Kidney (tissue), 14 donors: Measurements from ENCODE around the gene LZTS3. TPM values are rescaled to one million over a fixed set of nuclear protein-coding genes. Genes with fewer than 3 reads are reported as not detected.
"Not testable (repeated sequence)": the region's sequence is repeated elsewhere in the genome, so short reads cannot be mapped to it uniquely, and the experiment has no call there.

ENCODE experiments used
- DNase-seq, 5 donors: peaks; one replicate each; pipeline ENCODE4 v3.0.0-alpha.2; 2013 to 2020
- FAIRE-seq: peaks from 2 replicates; lab custom pipeline; 2012; peaks lifted over from hg19 to GRCh38; lab: Jason Lieb, UNC
- H3K27ac ChIP-seq, 2 donors: one replicate each; pipeline ENCODE4 v1.7.0; 2013; ENCODE audit warnings: low read depth in 2 of 2, low read length in 2 of 2, inconsistent platforms in 1 of 2
- H3K27me3 ChIP-seq: one replicate; pipeline ENCODE4 v1.7.1; 2013; ENCODE audit warnings: low read length, inconsistent platforms; ENCODE audit not compliant: control insufficient read depth, insufficient read depth
- H3K36me3 ChIP-seq, 3 donors: one replicate each; pipeline versions ENCODE4 v1.7.0 to v1.7.1; 2013; ENCODE audit warnings: low read length in 3 of 3, control low read depth in 1 of 3, inconsistent platforms in 1 of 3; ENCODE audit not compliant: insufficient read depth in 3 of 3, control insufficient read depth in 2 of 3
- H3K4me1 ChIP-seq, 3 donors: one replicate each; pipeline versions ENCODE4 v1.7.0 to v1.7.1; 2013; ENCODE audit warnings: low read length in 3 of 3, inconsistent platforms in 1 of 3, low read depth in 1 of 3; ENCODE audit not compliant: control insufficient read depth in 2 of 3, insufficient read depth in 2 of 3
- H3K4me3 ChIP-seq, 3 donors: one replicate each; pipeline versions ENCODE4 v1.7.0 to v1.8.1; 2013; ENCODE audit warnings: low read length in 3 of 3, control low read depth in 1 of 3, inconsistent platforms in 1 of 3
- H3K9ac ChIP-seq, 3 donors: one replicate each; pipeline versions ENCODE4 v1.7.0 to v1.7.1; 2013; ENCODE audit warnings: low read length in 3 of 3, control low read depth in 1 of 3, inconsistent platforms in 1 of 3
- H3K9me3 ChIP-seq, 3 donors: one replicate each; pipeline versions ENCODE4 v1.7.0 to v1.7.1; 2013; ENCODE audit warnings: low read length in 3 of 3, control low read depth in 1 of 3, inconsistent platforms in 1 of 3; ENCODE audit not compliant: control insufficient read depth in 2 of 3, insufficient read depth in 1 of 3
- CTCF ChIP-seq: IDR thresholded peaks from 3 replicates; pipeline ENCODE4 v1.5.1; 2012; ENCODE audit warnings: mild to moderate bottlenecking, moderate library complexity, borderline replicate concordance; ENCODE audit not compliant: insufficient read depth; ENCODE audit errors: extremely low read depth
- intact Hi-C: fragments of 100-400 bp; cut with DNase I; formaldehyde crosslinking; loops from one replicate; pipeline ENCODE4 v1.11.1; 2022
- polyA plus RNA-seq: library from polyadenylated mRNA; stranded (reverse); fragments of 350-450 nt; fragmentation: Illumina TruSeq; extraction: RNeasy Lipid Tissue Mini Kit (QIAGEN cat#74804); gene quantifications from one replicate; pipeline ENCODE4 v1.2.3, GENCODE V29; 2014; ENCODE audit warnings: low read depth, low replicate concordance; ENCODE audit not compliant: insufficient read depth
- total RNA-seq: library from RNA; stranded (reverse); fragmentation: NEBNext Ultra II Directional; extraction: Animal tissue kit (Norgen Biotek cat#: 25700); gene quantifications from one replicate; pipeline ENCODE4 v1.2.1, GENCODE V29; 2021
- donor health status: control.
- donor health status: control.
- donor health status: control.
- donor health status: control.
- donor health status: control.
- donor health status: DM: yes; HTN: yes; CAD: no.
- donor health status: Normal renal cell carcinoma (clear cell type).

The LZTS3 gene
- total and polyA plus RNA-seq, 2 donors from 2014 or later = 20.0 to 23.0 TPM

DNA sequence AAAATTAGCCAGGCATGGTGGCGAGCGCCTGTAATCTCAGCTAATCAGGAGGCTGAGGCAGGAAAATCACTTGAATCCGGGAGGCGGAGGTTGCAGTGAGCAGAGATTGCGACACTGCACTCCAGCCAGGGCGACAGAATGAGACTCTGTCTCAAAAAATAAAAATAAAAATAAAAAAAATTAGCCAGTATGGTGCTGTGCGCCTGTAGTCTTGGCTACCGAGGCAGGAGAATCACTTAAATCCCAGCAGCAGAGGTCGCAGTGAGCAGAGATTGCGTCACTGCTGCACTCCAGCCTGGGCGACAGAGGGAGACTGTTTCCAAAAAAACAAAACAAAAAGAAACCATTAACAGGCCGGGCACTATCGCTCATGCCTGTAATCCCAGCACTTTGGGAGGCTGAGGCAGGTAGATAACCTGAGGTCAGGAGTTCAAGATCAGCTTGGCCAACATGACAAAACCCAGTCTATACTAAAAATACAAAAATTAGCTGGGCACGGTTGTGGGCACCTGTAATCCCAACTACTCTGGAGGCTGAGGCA is 55.4 kb downstream of the LZTS3 start:
- H3K27ac ChIP-seq, H3K27me3 ChIP-seq, H3K4me3 ChIP-seq, H3K9ac ChIP-seq, H3K9me3 ChIP-seq, H3K4me1 ChIP-seq: not testable (repeated sequence)
- peaks cover 0 to 15% (median 11%) of the 10 kb centered on the region in 3 donors for H3K36me3 ChIP-seq
- intact Hi-C loops = loop anchor here (10.0 kb wide), 1 partner anchor 63 kb away; no protein-coding TSS in a partner anchor
- DNase-seq = peak; percentile 58 to 87 (median 74)
- peak; percentile 44 for FAIRE-seq
- peak; percentile 80 for TF ChIP-seq CTCF

- H3K9ac ChIP-seq = no peak overlapping the region
- no peaks in the 10 kb centered on the region for H3K9me3 ChIP-seq
- no peak overlapping the region for H3K4me3 ChIP-seq
- H3K27ac ChIP-seq = no peak overlapping the region
- H3K27me3 ChIP-seq = no peaks in the 10 kb centered on the region
- no peak for DNase-seq
- no peaks in the 10 kb centered on the region for H3K4me1 ChIP-seq
- H3K36me3 ChIP-seq = peaks cover 0 to 10% (median 5%) of the 10 kb centered on the region in 3 donors
- TF ChIP-seq CTCF = no peak
- intact Hi-C loops = loop anchor here (10.0 kb wide), 1 partner anchor 62 kb away; no protein-coding TSS in a partner anchor
- FAIRE-seq = no peak
Measured at GRCh38 chr20:3116341-3116740, 57.0 kb downstream of the LZTS3 start.

DNA sequence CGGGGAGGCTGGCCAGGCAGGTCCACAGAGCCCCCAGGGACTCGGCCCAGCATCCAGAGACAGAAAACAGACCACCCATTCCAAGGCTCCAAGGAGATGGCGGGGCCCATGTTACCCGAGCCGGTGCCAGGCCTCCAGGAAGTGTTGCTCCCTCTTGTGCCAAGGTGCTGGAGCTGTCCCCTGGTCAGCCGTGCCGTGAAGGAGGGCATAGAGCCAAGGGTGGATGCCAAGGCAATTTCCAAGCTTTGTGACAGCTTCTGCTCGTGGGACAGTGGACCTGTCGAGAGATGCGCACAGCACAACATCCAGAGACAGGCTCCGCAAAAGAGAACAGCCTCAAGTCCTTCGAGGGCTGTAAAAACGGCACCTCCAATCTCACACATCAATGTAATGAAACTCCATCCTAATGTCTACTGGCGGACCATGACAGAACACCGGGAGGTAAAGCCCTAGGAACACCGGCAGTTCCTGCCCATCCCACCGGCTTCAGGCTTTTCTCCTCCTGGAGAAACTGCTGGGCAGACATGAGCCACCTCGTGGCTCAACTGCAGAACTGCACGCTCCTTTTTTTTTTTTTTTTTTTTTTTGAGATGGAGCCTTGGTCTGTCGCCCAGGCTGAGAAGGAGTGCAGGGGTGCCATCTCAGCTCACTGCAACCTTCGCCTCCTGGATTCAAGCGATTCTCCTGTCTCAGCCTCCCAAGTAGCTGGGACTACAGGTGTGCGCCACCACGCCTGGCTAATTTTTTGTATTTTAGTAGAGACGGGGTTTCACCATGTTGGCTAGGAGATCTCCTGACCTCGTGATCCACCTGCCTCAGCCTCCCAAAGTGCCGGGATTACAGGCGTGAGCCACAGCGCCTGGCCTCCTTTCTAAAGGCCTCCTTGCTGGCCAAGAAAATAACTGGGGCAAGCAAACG is 57.9 kb downstream of the LZTS3 start:
- Histone ChIP-seq H3K9me3 (no peaks in the 10 kb centered on the region), H3K27me3 (no peaks in the 10 kb centered on the region), H3K4me3 (no peak overlapping the region), H3K27ac (no peak overlapping the region), H3K4me1 (no peaks in the 10 kb centered on the region), H3K9ac (no peak overlapping the region), H3K36me3 (peaks cover 0 to 7% (median 5%) of the 10 kb centered on the region in 3 donors)
- peak; percentile 79 for TF ChIP-seq CTCF
- DNase-seq (peak; percentile 62 to 74 (median 67)), FAIRE-seq (no peak)
- intact Hi-C loops = loop anchor here (10.0 kb wide), 1 partner anchor 61 kb away; no protein-coding TSS in a partner anchor

Other genes starting within 250 kb of the LZTS3 start
- not detected for gene GNRH2, start 129.9 kb downstream of the LZTS3 start, total RNA-seq
- not detected for gene GNRH2, start 129.9 kb downstream of the LZTS3 start, polyA plus RNA-seq
- gene MRPS26, start 127.5 kb downstream of the LZTS3 start, total RNA-seq = 39.8 TPM
- 109 TPM for gene MRPS26, start 127.5 kb downstream of the LZTS3 start, polyA plus RNA-seq
- not detected for gene OXT, start 101.9 kb downstream of the LZTS3 start, total RNA-seq
- 10.8 TPM for gene OXT, start 101.9 kb downstream of the LZTS3 start, polyA plus RNA-seq
- gene AVP, start 88.8 kb downstream of the LZTS3 start, total RNA-seq = not detected
- 2.1 TPM for gene AVP, start 88.8 kb downstream of the LZTS3 start, polyA plus RNA-seq
- 15.8 TPM for gene FASTKD5, start 13.7 kb downstream of the LZTS3 start, total RNA-seq
- 17.3 TPM for gene FASTKD5, start 13.7 kb downstream of the LZTS3 start, polyA plus RNA-seq
- gene UBOX5, start 13.7 kb downstream of the LZTS3 start, total RNA-seq = 7.2 TPM
- gene UBOX5, start 13.7 kb downstream of the LZTS3 start, polyA plus RNA-seq = 5.6 TPM
- 81.8 TPM for gene DDRGK1, start 31.1 kb upstream of the LZTS3 start, total RNA-seq
- 92.5 TPM for gene DDRGK1, start 31.1 kb upstream of the LZTS3 start, polyA plus RNA-seq
- 59.7 TPM for gene ITPA, start 35.9 kb upstream of the LZTS3 start, total RNA-seq
- 81.1 TPM for gene ITPA, start 35.9 kb upstream of the LZTS3 start, polyA plus RNA-seq
- 7.6 TPM for gene SLC4A11, start 65.6 kb upstream of the LZTS3 start, total RNA-seq
- gene SLC4A11, start 65.6 kb upstream of the LZTS3 start, polyA plus RNA-seq = 14.8 TPM
- gene DNAAF9, start 234.1 kb upstream of the LZTS3 start, total RNA-seq = 25.2 TPM
- 7.3 TPM for gene DNAAF9, start 234.1 kb upstream of the LZTS3 start, polyA plus RNA-seq